Ramos (cell line): ENCODE measurements around the gene RPGRIP1.
"Not testable (repeated sequence)": the region's sequence is repeated elsewhere in the genome, so short reads cannot be mapped to it uniquely, and the experiment has no call there.

ENCODE experiments used
- in situ Hi-C: fragments of 300-500 bp; cut with MboI; formaldehyde crosslinking; loops from one replicate; pipeline ENCODE4 v1.14.3; 2022; ENCODE audit warnings: low sequenced_read_pairs; ENCODE audit not compliant: unreplicated experiment

The RPGRIP1 gene

GRCh38 chr14:21298358-21298757 is 18.5 kb downstream of the RPGRIP1 start:
- in situ Hi-C loops = no loop called here

- in situ Hi-C loops = no loop called here
Measured at GRCh38 chr14:21299562-21300130, 19.8 kb downstream of the RPGRIP1 start.

- in situ Hi-C loops = no loop called here
Measured at GRCh38 chr14:21300892-21301291, 21.0 kb downstream of the RPGRIP1 start.

GRCh38 chr14:21302013-21302835 is 22.3 kb downstream of the RPGRIP1 start:
- in situ Hi-C loops = no loop called here

GRCh38 chr14:21302836-21303140 is 22.9 kb downstream of the RPGRIP1 start:
- in situ Hi-C loops = not testable (repeated sequence)

- in situ Hi-C loops = no loop called here
Measured at GRCh38 chr14:21307637-21308036, 27.8 kb downstream of the RPGRIP1 start.

- in situ Hi-C loops = no loop called here
Measured at GRCh38 chr14:21308132-21308478, 28.2 kb downstream of the RPGRIP1 start.

GRCh38 chr14:21308479-21309237 is 28.8 kb downstream of the RPGRIP1 start:
- in situ Hi-C loops = no loop called here

GRCh38 chr14:21309238-21309636 is 29.4 kb downstream of the RPGRIP1 start:
- in situ Hi-C loops = no loop called here

- in situ Hi-C loops = no loop called here
Measured at GRCh38 chr14:21309956-21310355, 30.1 kb downstream of the RPGRIP1 start.

- in situ Hi-C loops = no loop called here
Measured at GRCh38 chr14:21311614-21312013, 31.7 kb downstream of the RPGRIP1 start.

GRCh38 chr14:21313512-21313911 is 33.6 kb downstream of the RPGRIP1 start:
- in situ Hi-C loops = no loop called here

- in situ Hi-C loops = no loop called here
Measured at GRCh38 chr14:21317398-21317797, 37.5 kb downstream of the RPGRIP1 start.

GRCh38 chr14:21320913-21321312 is 41.0 kb downstream of the RPGRIP1 start:
- in situ Hi-C loops = no loop called here

- in situ Hi-C loops = no loop called here
Measured at GRCh38 chr14:21322716-21323115, 42.8 kb downstream of the RPGRIP1 start.

GRCh38 chr14:21326972-21327371 is 47.1 kb downstream of the RPGRIP1 start:
- in situ Hi-C loops = no loop called here
